ENCODE results near the gene EIF1. TPM values are rescaled to one million over a fixed set of nuclear protein-coding genes. Genes with fewer than 3 reads are reported as not detected.

EIF1 gene
- total and polyA plus RNA-seq, 4 donors: 56.5 to 755 (median 159) TPM

DNA sequence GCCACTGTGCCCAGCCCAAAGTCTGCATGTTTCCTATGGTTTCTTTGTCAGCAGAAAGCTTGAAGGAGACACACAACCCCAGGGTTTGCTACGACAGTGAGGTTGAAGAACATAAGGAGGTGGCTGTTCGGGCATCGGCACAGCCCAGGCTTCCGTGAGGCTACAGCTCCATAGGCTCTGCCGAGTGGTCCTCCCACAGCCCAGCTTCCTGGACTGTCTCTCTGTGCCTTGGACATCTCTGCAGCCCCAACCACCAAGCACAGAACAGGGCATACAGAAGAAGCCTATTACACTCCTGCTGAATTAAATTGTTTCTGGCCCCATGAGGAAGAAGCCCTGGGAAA, 49.0 kb downstream of the EIF1 start (continued):
- no peak for TF ChIP-seq EGR1 (IDR thresholded peaks at IDR 0.05; ENCODE audit: low read depth in 2 of 2)

DNA sequence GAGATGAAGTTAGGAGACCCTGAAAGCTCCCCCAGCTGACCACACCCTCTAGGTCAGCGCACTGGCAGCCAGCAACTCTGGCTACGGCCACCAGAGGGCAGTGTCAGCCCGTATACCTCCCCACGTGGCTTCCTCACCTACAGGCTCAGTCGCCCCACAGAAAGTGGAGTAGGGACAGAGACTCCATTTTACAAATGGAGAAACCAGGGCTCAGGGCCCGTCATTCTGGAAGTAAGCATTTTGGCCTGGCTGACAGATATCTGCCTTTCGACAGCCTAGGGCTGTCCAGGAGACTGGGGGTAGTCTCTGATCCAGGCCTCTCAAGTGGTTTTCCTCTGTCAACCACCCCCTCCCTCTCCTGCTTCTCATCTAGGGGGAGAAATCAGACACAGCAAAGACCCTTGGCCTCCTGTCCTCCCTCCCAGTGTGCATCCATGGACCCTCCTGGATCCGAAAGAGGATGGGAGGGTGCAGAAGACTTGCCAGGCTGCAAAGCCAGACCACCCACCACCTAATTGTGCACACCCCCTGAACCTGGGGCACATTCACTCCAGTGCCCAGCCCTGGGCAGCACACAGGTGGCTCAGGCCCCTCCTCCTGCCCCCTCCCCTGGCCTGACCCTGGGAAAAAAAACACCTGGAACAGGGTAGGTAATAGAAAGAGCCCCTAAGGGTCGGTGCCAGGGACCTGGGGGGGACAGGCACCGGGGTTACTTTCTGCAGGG, 49.6 kb downstream of the EIF1 start:
- Histone ChIP-seq H3K27ac (ENCODE audit: low read depth in 1 of 2, low read length in 2 of 2) (no peak overlapping the region), H3K9me3 (ENCODE audit: control insufficient read depth in 4 of 4, low read length in 3 of 4) (no peaks in the 10 kb centered on the region), H3K27me3 (ENCODE audit: control insufficient read depth in 4 of 4, insufficient read depth in 4 of 4, low read length in 3 of 4) (peaks cover 0 to 5% (median 0%) of the 10 kb centered on the region in 4 donors), H3K4me1 (ENCODE audit: control insufficient read depth in 4 of 4, insufficient read depth in 4 of 4, low read length in 3 of 4) (peaks cover 4 to 16% (median 9%) of the 10 kb centered on the region in 4 donors), H3K36me3 (ENCODE audit: control insufficient read depth in 4 of 4, insufficient read depth in 3 of 4, low read depth in 1 of 4, low read length in 3 of 4) (no peaks in the 10 kb centered on the region), H3K9ac (ENCODE audit: low read depth in 1 of 2, low read length in 2 of 2) (no peak overlapping the region), H3K4me3 (ENCODE audit: low read depth in 1 of 3, low read length in 3 of 3) (no peak overlapping the region)
- peak; percentile 82 for DNase-seq (ENCODE audit: low spot score)
- 32% methylated on average over 10 of the region's 10 CpGs for WGBS
- TF ChIP-seq RAD21 (IDR thresholded peaks at IDR 0.05) (peak; percentile 98 to 99), MAX (IDR thresholded peaks at IDR 0.05) (peak; percentile 47), SP1 (IDR thresholded peaks at IDR 0.05) (no peak), YY1 (IDR thresholded peaks at IDR 0.05) (peak; percentile 37)
- TF ChIP-seq, protein P1, sequence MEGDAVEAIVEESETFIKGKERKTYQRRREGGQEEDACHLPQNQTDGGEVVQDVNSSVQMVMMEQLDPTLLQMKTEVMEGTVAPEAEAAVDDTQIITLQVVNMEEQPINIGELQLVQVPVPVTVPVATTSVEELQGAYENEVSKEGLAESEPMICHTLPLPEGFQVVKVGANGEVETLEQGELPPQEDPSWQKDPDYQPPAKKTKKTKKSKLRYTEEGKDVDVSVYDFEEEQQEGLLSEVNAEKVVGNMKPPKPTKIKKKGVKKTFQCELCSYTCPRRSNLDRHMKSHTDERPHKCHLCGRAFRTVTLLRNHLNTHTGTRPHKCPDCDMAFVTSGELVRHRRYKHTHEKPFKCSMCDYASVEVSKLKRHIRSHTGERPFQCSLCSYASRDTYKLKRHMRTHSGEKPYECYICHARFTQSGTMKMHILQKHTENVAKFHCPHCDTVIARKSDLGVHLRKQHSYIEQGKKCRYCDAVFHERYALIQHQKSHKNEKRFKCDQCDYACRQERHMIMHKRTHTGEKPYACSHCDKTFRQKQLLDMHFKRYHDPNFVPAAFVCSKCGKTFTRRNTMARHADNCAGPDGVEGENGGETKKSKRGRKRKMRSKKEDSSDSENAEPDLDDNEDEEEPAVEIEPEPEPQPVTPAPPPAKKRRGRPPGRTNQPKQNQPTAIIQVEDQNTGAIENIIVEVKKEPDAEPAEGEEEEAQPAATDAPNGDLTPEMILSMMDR (IDR thresholded peaks at IDR 0.05; ENCODE audit: low read depth, low read length, missing input control): peak; percentile 97

DNA sequence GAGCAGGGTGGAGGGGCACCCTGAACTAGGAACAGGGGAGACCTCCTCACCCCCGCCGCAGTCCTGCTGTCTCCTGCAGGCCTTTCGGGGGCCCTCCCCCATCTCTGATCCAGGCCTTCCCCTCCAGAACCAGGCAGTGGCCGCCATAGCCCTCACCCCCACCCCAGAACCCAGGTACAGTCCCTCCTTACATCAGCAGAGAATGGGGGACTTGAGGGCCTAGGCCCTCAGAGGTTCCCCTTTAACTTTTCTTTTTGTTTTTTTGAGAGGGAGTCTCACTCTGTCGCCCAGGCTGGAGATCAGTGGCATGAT, 50.1 kb downstream of the EIF1 start:
- Histone ChIP-seq H3K9ac (ENCODE audit: low read depth in 1 of 2, low read length in 2 of 2) (no peak overlapping the region), H3K27ac (ENCODE audit: low read depth in 1 of 2, low read length in 2 of 2) (no peak overlapping the region), H3K4me1 (ENCODE audit: control insufficient read depth in 4 of 4, insufficient read depth in 4 of 4, low read length in 3 of 4) (peaks cover 4 to 15% (median 9%) of the 10 kb centered on the region in 4 donors), H3K27me3 (ENCODE audit: control insufficient read depth in 4 of 4, insufficient read depth in 4 of 4, low read length in 3 of 4) (peaks cover 0 to 5% (median 0%) of the 10 kb centered on the region in 4 donors), H3K4me3 (ENCODE audit: low read depth in 1 of 3, low read length in 3 of 3) (no peak overlapping the region), H3K36me3 (ENCODE audit: control insufficient read depth in 4 of 4, insufficient read depth in 3 of 4, low read depth in 1 of 4, low read length in 3 of 4) (no peaks in the 10 kb centered on the region), H3K9me3 (ENCODE audit: control insufficient read depth in 4 of 4, low read length in 3 of 4) (no peaks in the 10 kb centered on the region)
- DNase-seq (ENCODE audit: low spot score): no peak
- no peak for TF ChIP-seq HNF4A (conservative IDR thresholded peaks at IDR 0.05)
- no peak for TF ChIP-seq MAX (IDR thresholded peaks at IDR 0.05)
- TF ChIP-seq HNF4G (IDR thresholded peaks at IDR 0.05): no peak
- TF ChIP-seq, protein P2, sequence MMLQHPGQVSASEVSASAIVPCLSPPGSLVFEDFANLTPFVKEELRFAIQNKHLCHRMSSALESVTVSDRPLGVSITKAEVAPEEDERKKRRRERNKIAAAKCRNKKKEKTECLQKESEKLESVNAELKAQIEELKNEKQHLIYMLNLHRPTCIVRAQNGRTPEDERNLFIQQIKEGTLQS (IDR thresholded peaks at IDR 0.05): no peak
- TF ChIP-seq YY1 (IDR thresholded peaks at IDR 0.05): no peak
- WGBS: 94% methylated on average over 5 of the region's 5 CpGs

- Histone ChIP-seq H3K27me3 (ENCODE audit: control insufficient read depth in 4 of 4, insufficient read depth in 4 of 4, low read length in 3 of 4) (peaks cover 0 to 5% (median 0%) of the 10 kb centered on the region in 4 donors), H3K4me1 (ENCODE audit: control insufficient read depth in 4 of 4, insufficient read depth in 4 of 4, low read length in 3 of 4) (peaks cover under 1 to 4% (median 2%) of the 10 kb centered on the region in 4 donors), H3K9me3 (ENCODE audit: control insufficient read depth in 4 of 4, low read length in 3 of 4) (no peaks in the 10 kb centered on the region), H3K4me3 (ENCODE audit: low read depth in 1 of 3, low read length in 3 of 3) (no peak overlapping the region), H3K36me3 (ENCODE audit: control insufficient read depth in 4 of 4, insufficient read depth in 3 of 4, low read depth in 1 of 4, low read length in 3 of 4) (no peaks in the 10 kb centered on the region), H3K27ac (ENCODE audit: low read depth in 1 of 2, low read length in 2 of 2) (no peak overlapping the region), H3K9ac (ENCODE audit: low read depth in 1 of 2, low read length in 2 of 2) (no peak overlapping the region)
- WGBS: 76% methylated on average over 9 of the region's 9 CpGs
- DNase-seq (ENCODE audit: low spot score): no peak
- TF ChIP-seq FOXA1 (IDR thresholded peaks at IDR 0.05): no peak
- TF ChIP-seq SP1 (IDR thresholded peaks at IDR 0.05): no peak
- no peak for TF ChIP-seq RAD21 (IDR thresholded peaks at IDR 0.05)
- TF ChIP-seq ZBTB33 (IDR thresholded peaks at IDR 0.05): no peak
- TF ChIP-seq, protein P2 (IDR thresholded peaks at IDR 0.05): no peak
- TF ChIP-seq NR2F2 (IDR thresholded peaks at IDR 0.05): no peak
- no peak for TF ChIP-seq REST (IDR thresholded peaks at IDR 0.05)
- no peak for TF ChIP-seq FOXA2 (IDR thresholded peaks at IDR 0.05)
Measured at GRCh38 chr17:41739661-41740352, 51.1 kb downstream of the EIF1 start.
